Mammary microvascular endothelial cell (primary cell): Measurements from ENCODE around the gene CARMIL3. TPM values are rescaled to one million over a fixed set of nuclear protein-coding genes. Genes with fewer than 3 reads are reported as not detected.

ENCODE experiments used
- total RNA-seq: library from RNA; depleted of rRNA; stranded (reverse); fragments of >200 nt; gene quantifications from 2 replicates; pipeline ENCODE4 v1.2.3, GENCODE V29; 2015

Gene CARMIL3, protein sequence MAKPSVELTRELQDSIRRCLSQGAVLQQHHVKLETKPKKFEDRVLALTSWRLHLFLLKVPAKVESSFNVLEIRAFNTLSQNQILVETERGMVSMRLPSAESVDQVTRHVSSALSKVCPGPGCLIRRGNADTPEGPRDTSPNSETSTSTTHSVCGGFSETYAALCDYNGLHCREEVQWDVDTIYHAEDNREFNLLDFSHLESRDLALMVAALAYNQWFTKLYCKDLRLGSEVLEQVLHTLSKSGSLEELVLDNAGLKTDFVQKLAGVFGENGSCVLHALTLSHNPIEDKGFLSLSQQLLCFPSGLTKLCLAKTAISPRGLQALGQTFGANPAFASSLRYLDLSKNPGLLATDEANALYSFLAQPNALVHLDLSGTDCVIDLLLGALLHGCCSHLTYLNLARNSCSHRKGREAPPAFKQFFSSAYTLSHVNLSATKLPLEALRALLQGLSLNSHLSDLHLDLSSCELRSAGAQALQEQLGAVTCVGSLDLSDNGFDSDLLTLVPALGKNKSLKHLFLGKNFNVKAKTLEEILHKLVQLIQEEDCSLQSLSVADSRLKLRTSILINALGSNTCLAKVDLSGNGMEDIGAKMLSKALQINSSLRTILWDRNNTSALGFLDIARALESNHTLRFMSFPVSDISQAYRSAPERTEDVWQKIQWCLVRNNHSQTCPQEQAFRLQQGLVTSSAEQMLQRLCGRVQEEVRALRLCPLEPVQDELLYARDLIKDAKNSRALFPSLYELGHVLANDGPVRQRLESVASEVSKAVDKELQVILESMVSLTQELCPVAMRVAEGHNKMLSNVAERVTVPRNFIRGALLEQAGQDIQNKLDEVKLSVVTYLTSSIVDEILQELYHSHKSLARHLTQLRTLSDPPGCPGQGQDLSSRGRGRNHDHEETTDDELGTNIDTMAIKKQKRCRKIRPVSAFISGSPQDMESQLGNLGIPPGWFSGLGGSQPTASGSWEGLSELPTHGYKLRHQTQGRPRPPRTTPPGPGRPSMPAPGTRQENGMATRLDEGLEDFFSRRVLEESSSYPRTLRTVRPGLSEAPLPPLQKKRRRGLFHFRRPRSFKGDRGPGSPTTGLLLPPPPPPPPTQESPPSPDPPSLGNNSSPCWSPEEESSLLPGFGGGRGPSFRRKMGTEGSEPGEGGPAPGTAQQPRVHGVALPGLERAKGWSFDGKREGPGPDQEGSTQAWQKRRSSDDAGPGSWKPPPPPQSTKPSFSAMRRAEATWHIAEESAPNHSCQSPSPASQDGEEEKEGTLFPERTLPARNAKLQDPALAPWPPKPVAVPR (N-terminal part only)
- 0.05 TPM in 1 of 2 replicates, not detected in the other for total RNA-seq

DNA sequence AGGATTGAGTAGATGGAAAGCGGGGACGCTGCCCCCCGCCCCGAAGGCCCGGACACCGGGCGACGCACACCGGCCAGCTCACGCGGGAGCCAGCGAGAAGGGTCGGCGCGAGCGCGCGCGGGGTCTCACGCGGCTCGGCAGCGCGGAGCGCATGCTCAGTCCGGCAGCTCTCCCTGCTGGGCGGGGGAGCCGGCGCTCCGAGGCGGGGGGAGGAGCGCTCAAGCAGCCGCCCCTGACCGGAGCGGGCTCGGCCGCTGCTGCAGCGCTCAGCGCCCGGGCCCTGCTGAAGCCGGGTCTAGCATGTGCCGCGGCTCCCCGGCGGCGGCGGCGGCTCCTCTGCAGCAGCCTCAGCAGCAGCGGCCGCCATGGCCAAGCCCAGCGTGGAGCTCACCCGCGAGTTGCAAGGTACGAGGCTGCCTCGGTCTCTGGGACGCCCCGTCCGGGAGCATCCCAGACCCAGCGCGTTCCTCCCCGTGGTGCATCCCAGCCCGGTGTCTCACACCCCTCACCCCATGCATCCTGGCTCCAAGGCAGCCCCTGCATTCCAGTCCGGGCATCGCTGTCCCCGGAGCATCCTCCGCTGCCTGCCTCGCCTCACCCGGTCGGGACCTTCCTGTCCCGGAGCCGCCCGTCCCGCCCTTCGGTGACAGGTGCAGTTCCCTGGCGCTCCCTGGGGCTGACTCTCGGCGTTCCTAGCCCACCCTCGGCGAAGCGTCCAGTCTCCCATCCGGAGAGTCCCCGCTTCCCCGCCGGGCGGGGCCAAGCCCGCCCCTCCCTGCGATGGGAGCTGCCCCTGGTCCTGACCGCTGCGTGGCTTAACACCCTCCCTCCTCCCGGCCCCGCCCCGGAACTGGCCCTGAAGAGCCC is at the start of gene CARMIL3:
Gene CARMIL3 (plus strand): TSS at position 221 of the 867 bp plus-strand sequence. CDS start 145 bp downstream, at position 366.

GRCh38 chr14:24071144-24071697 is 19.4 kb downstream of the CARMIL3 start, which contains the start of gene CPNE6:
Gene CPNE6 (plus strand): TSS chr14:24071562. CDS start chr14:24072937, 1,375 bp downstream.

GRCh38 chr14:24093901-24094840 is 42.4 kb downstream of the CARMIL3 start, which contains the start of gene PCK2:
Gene PCK2 (plus strand): TSS chr14:24094311. CDS start chr14:24094406, 95 bp downstream.

DNA sequence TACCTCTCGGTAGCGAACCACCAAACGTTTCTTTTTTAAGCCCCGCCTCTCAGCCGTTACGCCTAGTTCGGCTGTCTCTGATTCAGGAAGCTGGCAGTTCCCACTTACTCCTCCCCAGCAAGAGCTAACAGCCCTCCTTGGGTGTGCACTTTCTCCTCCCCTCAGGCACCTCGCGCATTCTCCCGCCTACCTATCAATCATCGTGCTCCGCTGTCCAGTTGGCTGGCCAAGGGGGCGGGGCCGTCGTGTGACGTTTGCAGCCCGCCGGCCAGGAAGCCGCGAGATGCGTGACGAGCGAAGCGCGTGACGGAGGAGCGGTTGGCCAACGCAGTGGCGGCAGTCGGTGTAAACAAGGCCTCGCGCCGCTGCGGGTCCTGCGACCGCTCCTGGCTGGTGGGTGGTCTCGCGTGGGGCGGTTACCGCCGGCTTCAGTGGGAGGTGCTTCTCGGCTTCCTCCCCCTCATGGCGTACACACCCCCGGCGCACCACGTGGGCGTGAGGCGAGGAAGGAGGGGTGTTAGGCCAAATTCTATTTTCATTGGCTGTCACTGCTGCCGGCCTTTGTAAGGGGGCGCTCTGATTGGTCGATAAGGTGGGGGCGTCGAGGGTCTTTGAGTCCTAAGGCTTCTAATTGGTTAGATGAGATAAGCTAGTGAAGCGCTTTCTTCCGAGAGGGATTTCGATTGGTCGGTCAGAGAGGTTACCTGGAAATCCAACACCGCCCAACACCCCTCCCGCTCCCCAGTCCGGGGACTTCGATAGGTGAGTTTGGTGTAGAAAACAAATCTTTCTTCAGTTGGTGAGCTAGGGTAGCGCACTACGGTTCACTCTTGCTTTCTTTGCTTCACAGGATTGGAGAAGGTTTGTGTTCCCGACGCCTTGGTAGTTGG is 63.0 kb downstream of the CARMIL3 start, which contains the start of the genes DCAF11 and NRL:
Gene DCAF11 (plus strand): TSS at position 246 of the 890 bp plus-strand sequence. CDS start 818 bp downstream, outside the sequence.
Gene NRL (minus strand): TSS at position 418 of the 890 bp plus-strand sequence. CDS start 32,101 bp downstream, outside the sequence.

Other genes starting within 250 kb of the CARMIL3 start
- 54.6 and 64.4 TPM in 2 replicates for gene DHRS4, start 98.2 kb upstream of the CARMIL3 start, total RNA-seq
- 16.9 and 24.7 TPM in 2 replicates for gene DHRS4L2, start 63.1 kb upstream of the CARMIL3 start, total RNA-seq
- gene CPNE6, start 19.6 kb downstream of the CARMIL3 start, total RNA-seq, result not detected in 2 replicates
- gene PCK2, start 42.3 kb downstream of the CARMIL3 start, total RNA-seq, result 7.9 and 24.3 TPM in 2 replicates
- gene DCAF11, start 62.8 kb downstream of the CARMIL3 start, total RNA-seq, result 43.6 and 46.1 TPM in 2 replicates
- 0.74 and 1.3 TPM in 2 replicates for gene NRL, start 62.9 kb downstream of the CARMIL3 start, total RNA-seq
- 0.10 TPM in 1 of 2 replicates, not detected in the other for gene FITM1, start 78.7 kb downstream of the CARMIL3 start, total RNA-seq
- gene PSME1, start 84.2 kb downstream of the CARMIL3 start, total RNA-seq, result 311 and 318 TPM in 2 replicates
- 15.7 and 22.2 TPM in 2 replicates for gene EMC9, start 89.6 kb downstream of the CARMIL3 start, total RNA-seq
- 179 and 201 TPM in 2 replicates for gene PSME2, start 94.6 kb downstream of the CARMIL3 start, total RNA-seq
- 41.4 and 59.8 TPM in 2 replicates for gene RNF31, start 95.5 kb downstream of the CARMIL3 start, total RNA-seq
- gene IRF9, start 109.3 kb downstream of the CARMIL3 start, total RNA-seq, result 55.8 and 57.5 TPM in 2 replicates
- 14.8 and 16.6 TPM in 2 replicates for gene REC8, start 120.1 kb downstream of the CARMIL3 start, total RNA-seq
- 61.1 and 67.6 TPM in 2 replicates for gene IPO4, start 136.8 kb downstream of the CARMIL3 start, total RNA-seq
- gene TM9SF1, start 143.4 kb downstream of the CARMIL3 start, total RNA-seq, result 52.3 and 57.7 TPM in 2 replicates
- gene TSSK4, start 153.7 kb downstream of the CARMIL3 start, total RNA-seq, result not detected in 2 replicates
- gene CHMP4A, start 161.5 kb downstream of the CARMIL3 start, total RNA-seq, result 44.2 and 49.3 TPM in 2 replicates
- 15.8 and 15.9 TPM in 2 replicates for gene MDP1, start 164.1 kb downstream of the CARMIL3 start, total RNA-seq
- 259 and 294 TPM in 2 replicates for gene NEDD8, start 180.4 kb downstream of the CARMIL3 start, total RNA-seq
- gene GMPR2, start 180.9 kb downstream of the CARMIL3 start, total RNA-seq, result 66.4 and 67.7 TPM in 2 replicates
- 72.0 and 90.4 TPM in 2 replicates for gene TINF2, start 190.6 kb downstream of the CARMIL3 start, total RNA-seq
- gene TGM1, start 211.2 kb downstream of the CARMIL3 start, total RNA-seq, result 0.27 and 2.1 TPM in 2 replicates
- 33.1 and 48.0 TPM in 2 replicates for gene RABGGTA, start 219.6 kb downstream of the CARMIL3 start, total RNA-seq
- gene DHRS1, start 247.8 kb downstream of the CARMIL3 start, total RNA-seq, result 25.0 and 29.0 TPM in 2 replicates
- 25.0 and 27.2 TPM in 2 replicates for gene NOP9, start 247.8 kb downstream of the CARMIL3 start, total RNA-seq